GM23338 (cell line): ENCODE results near the gene TMEM234.

Source experiments
- CTCF ChIP-seq, 2 experiments: fragments of 200-600 bp in 1 of 2; sonication (generic) in 1 of 2; conservative IDR thresholded peaks; 2 replicates each; pipeline versions ENCODE4 v1.5.1 to v1.6.1; 2016 to 2017; ENCODE audit warnings: antibody characterized with exemption in 2 of 2, low read depth in 2 of 2, mild to moderate bottlenecking in 2 of 2, moderate library complexity in 1 of 2
- EZH2 ChIP-seq: fragments of 200-600 bp; sonication (generic); IDR thresholded peaks from one replicate; pipeline ENCODE4 v1.8.0; 2017; ENCODE audit warnings: antibody characterized with exemption, mild to moderate bottlenecking, low read depth; ENCODE audit not compliant: unreplicated experiment
- EZH2phosphoT487 ChIP-seq: fragments of 200-600 bp; sonication (generic); IDR thresholded peaks from one replicate; pipeline ENCODE4 v1.8.1; 2018; ENCODE audit warnings: antibody characterized with exemption; ENCODE audit not compliant: unreplicated experiment
- POLR2AphosphoS5 ChIP-seq: IDR thresholded peaks from 2 replicates; pipeline ENCODE4 v1.6.1; 2016; ENCODE audit warnings: antibody characterized with exemption, low read depth
- REST ChIP-seq: IDR thresholded peaks from one replicate; pipeline ENCODE4 v1.6.1; 2018; ENCODE audit warnings: antibody characterized with exemption; ENCODE audit not compliant: unreplicated experiment

- TF ChIP-seq CTCF (conservative IDR thresholded peaks at IDR 0.05; ENCODE audit: low read depth in 2 of 2) (no peak), EZH2phosphoT487 (no peak), EZH2 (no peak), POLR2AphosphoS5 (no peak), REST (no peak)
These were observed 51.2 kb downstream of the TMEM234 start for GRCh38 chr1:32170991-32171390.
